ENCODE data around the gene TUBB. TPM values are rescaled to one million over a fixed set of nuclear protein-coding genes. Genes with fewer than 3 reads are reported as not detected.

Gene TUBB
- total and polyA plus RNA-seq, 9 of the 15 experiments (the other 6 are each of a cell fraction or from before 2014, with no cell fraction given) = 971 to 2,870 (median 1,478) TPM

GRCh38 chr6:30725713-30726505 is 5.8 kb downstream of the TUBB start (continued):
- no peak for TF ChIP-seq ZNF398 (CRISPR knock-in tag; IDR thresholded peaks at IDR 0.05)
- TF ChIP-seq RAD21 (CRISPR knock-in tag; conservative IDR thresholded peaks at IDR 0.05 in 1 of 2, IDR thresholded peaks at IDR 0.05 in 1 of 2) = 0 out of 4 replicates have a peak, but pooled peaks of 1 of the 2 experiments have one; percentile 9
- TF ChIP-seq PHF8 (IDR thresholded peaks at IDR 0.05; ENCODE audit: borderline replicate concordance, low read length) = no peak
- 0 out of 2 replicates have a peak, but pooled peaks have one; percentile 17 for TF ChIP-seq ZNF23 (CRISPR knock-in tag; IDR thresholded peaks at IDR 0.05)
- TF ChIP-seq ZNF583 (CRISPR knock-in tag; IDR thresholded peaks at IDR 0.05) = no peak
- no peak for TF ChIP-seq FOXO4 (CRISPR knock-in tag; IDR thresholded peaks at IDR 0.05)
- TF ChIP-seq HNRNPK (IDR thresholded peaks at IDR 0.05; ENCODE audit: low read depth, low read length, poor library complexity, severe bottlenecking) = no peak
- TF ChIP-seq HIVEP1 (CRISPR knock-in tag; IDR thresholded peaks at IDR 0.05) = no peak
- no peak for TF ChIP-seq POLR3A (IDR thresholded peaks at IDR 0.05; ENCODE audit: borderline replicate concordance, extremely low read depth, insufficient read depth, insufficient read length)
- TF ChIP-seq ZNF830 (CRISPR knock-in tag; IDR thresholded peaks at IDR 0.05) = peak; percentile 76; the same call in 1 of the 2 replicates
- no peak for TF ChIP-seq RBM14 (IDR thresholded peaks at IDR 0.05; ENCODE audit: borderline replicate concordance, insufficient read depth, low read depth, low read length)
- TF ChIP-seq YBX1 (IDR thresholded peaks at IDR 0.05) = no peak
- no peak for TF ChIP-seq HDAC3 (IDR thresholded peaks at IDR 0.05; ENCODE audit: borderline replicate concordance, partially characterized antibody)
- no peak for TF ChIP-seq PBX2 (CRISPR knock-in tag; IDR thresholded peaks at IDR 0.05; ENCODE audit: low read depth)
- no peak for TF ChIP-seq PBX2 (tag; conservative IDR thresholded peaks at IDR 0.05; ENCODE audit: low read depth)
- no peak for TF ChIP-seq ZNF512 (tag; IDR thresholded peaks at IDR 0.05)
- TF ChIP-seq RBM34 (IDR thresholded peaks at IDR 0.05; ENCODE audit: borderline replicate concordance, insufficient read depth, low read length) = no peak
- TF ChIP-seq POLR2H (tag; IDR thresholded peaks at IDR 0.05; ENCODE audit: low read depth) = no peak

Measured in K562 (cell line).